ENCODE results near the gene SLC17A8. TPM values are rescaled to one million over a fixed set of nuclear protein-coding genes. Genes with fewer than 3 reads are reported as not detected.

SLC17A8 gene
- polyA plus RNA-seq, 1 of the 3 experiments (the other 2 are of a cell fraction), result not detected

DNA sequence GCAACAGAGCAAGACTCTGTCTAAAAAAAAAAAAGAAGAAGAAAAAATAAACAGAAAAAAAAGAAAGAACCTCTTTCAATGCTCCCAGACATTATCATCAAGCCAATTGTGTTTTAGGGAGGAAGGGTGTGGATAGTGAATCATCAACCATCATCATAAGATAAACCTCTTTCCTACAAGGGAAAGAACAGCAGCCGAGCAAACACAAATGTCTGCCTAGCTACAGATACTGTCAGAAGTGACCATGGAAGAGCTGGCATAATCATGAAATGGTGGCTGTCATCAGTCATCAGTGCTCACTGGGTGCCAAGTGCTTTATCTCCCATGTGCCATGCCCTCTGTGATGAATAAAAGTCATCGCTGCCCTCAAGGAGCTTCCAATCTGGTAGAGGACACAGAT, 46.6 kb downstream of the SLC17A8 start:
- POLR2A ChIA-PET, result no interaction called here

DNA sequence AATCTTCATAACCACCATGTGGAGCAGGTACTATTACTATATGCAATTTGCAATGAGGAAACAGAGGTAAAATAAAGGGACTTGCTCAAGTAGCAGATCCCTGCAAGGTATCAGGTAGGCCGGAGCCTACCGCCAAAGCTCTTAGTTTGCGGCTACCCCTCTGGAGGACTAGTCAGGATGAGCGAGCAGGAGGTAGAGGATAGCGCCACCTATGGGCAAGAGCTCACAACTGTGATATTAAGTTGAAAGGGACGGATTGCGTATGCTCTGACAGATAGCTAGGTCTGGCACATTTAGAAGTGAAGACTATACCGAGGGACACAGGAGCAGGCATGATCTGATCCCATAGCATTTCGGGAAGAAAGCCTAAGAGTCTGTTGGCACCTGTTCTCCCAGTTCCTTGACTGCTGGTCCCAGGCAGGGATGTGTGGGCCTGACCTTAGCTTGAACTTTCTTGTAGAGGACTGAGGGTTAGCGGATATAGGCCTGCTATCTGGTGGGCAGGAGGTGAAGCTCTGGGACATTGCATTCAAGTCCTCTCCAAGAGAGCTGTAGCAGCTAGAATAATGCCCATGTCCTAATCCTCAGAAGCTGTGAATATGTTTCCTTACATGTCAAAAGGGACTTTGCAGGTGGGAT, 48.0 kb downstream of the SLC17A8 start:
- Histone ChIP-seq H3K27ac (ENCODE audit: low read depth in 2 of 2, low read length in 1 of 2) (no peak overlapping the region), H3K9me2 (no peaks in the 10 kb centered on the region), H3K4me2 (no peak overlapping the region), H4K20me1 (ENCODE audit: insufficient read depth) (no peaks in the 10 kb centered on the region), H3F3A (replicated peaks; ENCODE audit: insufficient read depth) (peaks cover 3% of the 10 kb centered on the region), H3K27me3 (ENCODE audit: insufficient read depth) (no peaks in the 10 kb centered on the region), H3K79me2 (ENCODE audit: insufficient read depth) (no peaks in the 10 kb centered on the region), H2AFZ (ENCODE audit: low read depth) (no peak overlapping the region), H3K9me3 (no peaks in the 10 kb centered on the region), H3K9ac (no peak overlapping the region), H3K36me3 (replicated peaks in 1 of 2; ENCODE audit: control insufficient read depth in 1 of 2, insufficient read depth in 2 of 2, low read length in 1 of 2) (no peaks in the 10 kb centered on the region), H3K4me1 (ENCODE audit: control insufficient read depth in 1 of 2, insufficient read depth in 2 of 2, low read depth in 1 of 2, low read length in 1 of 2) (peaks cover 0 to 6% of the 10 kb centered on the region in 2 experiments; a peak in 1 of 4 replicates), H3K4me3 (ENCODE audit: low read depth in 2 of 2, low read length in 1 of 2) (peak overlapping the region in 1 of 2 experiments; percentile 27; a peak in 1 of 4 replicates)
- peak; percentile 38 for DNase-seq
- ChIA-PET POLR2A (no interaction called here), CTCF (interaction anchor here (0.5 to 2.2 kb wide), 23 partner anchors 9 to 629 kb away, joined by 3 to 15 read pairs (median 3); partner anchors contain the start of gene SLC17A8)
- 70% methylated on average over 9 of the region's 10 CpGs for whole genome bisulfite sequencing (ENCODE audit: low lambda C conversion rate)
- TF ChIP-seq JUND (IDR thresholded peaks at IDR 0.05) (no peak), SMC3 (IDR thresholded peaks at IDR 0.05; ENCODE audit: low read depth, low read length) (peak; percentile 25; the same call in 1 of the 2 replicates), RAD21 (IDR thresholded peaks at IDR 0.05; ENCODE audit: low read length) (peak; percentile 58)
- TF ChIP-seq, protein P1, sequence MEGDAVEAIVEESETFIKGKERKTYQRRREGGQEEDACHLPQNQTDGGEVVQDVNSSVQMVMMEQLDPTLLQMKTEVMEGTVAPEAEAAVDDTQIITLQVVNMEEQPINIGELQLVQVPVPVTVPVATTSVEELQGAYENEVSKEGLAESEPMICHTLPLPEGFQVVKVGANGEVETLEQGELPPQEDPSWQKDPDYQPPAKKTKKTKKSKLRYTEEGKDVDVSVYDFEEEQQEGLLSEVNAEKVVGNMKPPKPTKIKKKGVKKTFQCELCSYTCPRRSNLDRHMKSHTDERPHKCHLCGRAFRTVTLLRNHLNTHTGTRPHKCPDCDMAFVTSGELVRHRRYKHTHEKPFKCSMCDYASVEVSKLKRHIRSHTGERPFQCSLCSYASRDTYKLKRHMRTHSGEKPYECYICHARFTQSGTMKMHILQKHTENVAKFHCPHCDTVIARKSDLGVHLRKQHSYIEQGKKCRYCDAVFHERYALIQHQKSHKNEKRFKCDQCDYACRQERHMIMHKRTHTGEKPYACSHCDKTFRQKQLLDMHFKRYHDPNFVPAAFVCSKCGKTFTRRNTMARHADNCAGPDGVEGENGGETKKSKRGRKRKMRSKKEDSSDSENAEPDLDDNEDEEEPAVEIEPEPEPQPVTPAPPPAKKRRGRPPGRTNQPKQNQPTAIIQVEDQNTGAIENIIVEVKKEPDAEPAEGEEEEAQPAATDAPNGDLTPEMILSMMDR (IDR thresholded peaks at IDR 0.05), result peak; percentile 59

More for the DNA sequence above, 46.6 kb downstream of the SLC17A8 start:
- Histone ChIP-seq H3K9me2 (no peaks in the 10 kb centered on the region), H3K27me3 (ENCODE audit: insufficient read depth) (no peaks in the 10 kb centered on the region), H3K79me2 (ENCODE audit: insufficient read depth) (no peaks in the 10 kb centered on the region), H4K20me1 (ENCODE audit: insufficient read depth) (no peaks in the 10 kb centered on the region), H3K27ac (ENCODE audit: low read depth in 2 of 2, low read length in 1 of 2) (no peak overlapping the region), H3K4me2 (no peak overlapping the region), H3K9ac (no peak overlapping the region), H2AFZ (ENCODE audit: low read depth) (no peak overlapping the region), H3K4me1 (ENCODE audit: control insufficient read depth in 1 of 2, insufficient read depth in 2 of 2, low read depth in 1 of 2, low read length in 1 of 2) (peaks cover 0 to 6% of the 10 kb centered on the region in 2 experiments; a peak in 1 of 4 replicates), H3K36me3 (replicated peaks in 1 of 2; ENCODE audit: control insufficient read depth in 1 of 2, insufficient read depth in 2 of 2, low read length in 1 of 2) (no peaks in the 10 kb centered on the region), H3F3A (replicated peaks; ENCODE audit: insufficient read depth) (peaks cover 3% of the 10 kb centered on the region), H3K4me3 (ENCODE audit: low read depth in 2 of 2, low read length in 1 of 2) (no peak overlapping the region), H3K9me3 (no peaks in the 10 kb centered on the region)
- TF ChIP-seq CHD2 (IDR thresholded peaks at IDR 0.05; ENCODE audit: low read length, partially characterized antibody) (no peak), TCF12 (IDR thresholded peaks at IDR 0.05) (no peak), JUND (IDR thresholded peaks at IDR 0.05) (no peak), EP300 (IDR thresholded peaks at IDR 0.05; ENCODE audit: borderline replicate concordance in 1 of 2, low read depth in 1 of 2, low read length in 1 of 2) (no peak), ELF1 (IDR thresholded peaks at IDR 0.05) (no peak), FOXM1 (IDR thresholded peaks at IDR 0.05; ENCODE audit: low read depth) (no peak)
- TF ChIP-seq, protein P2, sequence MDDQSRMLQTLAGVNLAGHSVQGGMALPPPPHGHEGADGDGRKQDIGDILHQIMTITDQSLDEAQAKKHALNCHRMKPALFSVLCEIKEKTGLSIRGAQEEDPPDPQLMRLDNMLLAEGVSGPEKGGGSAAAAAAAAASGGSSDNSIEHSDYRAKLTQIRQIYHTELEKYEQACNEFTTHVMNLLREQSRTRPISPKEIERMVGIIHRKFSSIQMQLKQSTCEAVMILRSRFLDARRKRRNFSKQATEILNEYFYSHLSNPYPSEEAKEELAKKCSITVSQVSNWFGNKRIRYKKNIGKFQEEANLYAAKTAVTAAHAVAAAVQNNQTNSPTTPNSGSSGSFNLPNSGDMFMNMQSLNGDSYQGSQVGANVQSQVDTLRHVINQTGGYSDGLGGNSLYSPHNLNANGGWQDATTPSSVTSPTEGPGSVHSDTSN (IDR thresholded peaks at IDR 0.05), result no peak
- TF ChIP-seq, protein P3, sequence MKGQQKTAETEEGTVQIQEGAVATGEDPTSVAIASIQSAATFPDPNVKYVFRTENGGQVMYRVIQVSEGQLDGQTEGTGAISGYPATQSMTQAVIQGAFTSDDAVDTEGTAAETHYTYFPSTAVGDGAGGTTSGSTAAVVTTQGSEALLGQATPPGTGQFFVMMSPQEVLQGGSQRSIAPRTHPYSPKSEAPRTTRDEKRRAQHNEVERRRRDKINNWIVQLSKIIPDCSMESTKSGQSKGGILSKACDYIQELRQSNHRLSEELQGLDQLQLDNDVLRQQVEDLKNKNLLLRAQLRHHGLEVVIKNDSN (IDR thresholded peaks at IDR 0.05; ENCODE audit: borderline replicate concordance, low read depth), result no peak
- DNase-seq, result no peak
- WGBS (ENCODE audit: low lambda C conversion rate), result 78% methylated on average over 2 of the region's 2 CpGs
- CTCF ChIA-PET, result interaction anchor here (1.4 to 1.9 kb wide), 2 partner anchors 11 to 46 kb away, joined by 3 to 7 read pairs; partner anchors contain the start of gene SLC17A8
